GM12878 (cell line): Measurements from ENCODE around the gene MSI2. TPM values are rescaled to one million over a fixed set of nuclear protein-coding genes. Genes with fewer than 3 reads are reported as not detected.
A peak's percentile ranks its signal among the peaks of the same experiment; 100 is the strongest.

Experiments used
- ATAC-seq: fragments of 200-7000 bp; cut with Tn5 transposase; 3 replicates; pipeline ENCODE4 v1.9.1; 2020; ENCODE audit warnings: mild to moderate bottlenecking, moderate library complexity
- BruUV-seq: library from RNA; stranded (reverse); fragments of 400-500 nt; replicated peaks from 2 replicates; lab custom pipeline; 2021; lab: Mats Ljungman, UMichigan
- CTCF ChIA-PET: fragments of 300-600 bp; sonication (Branson Sonifier 250); formaldehyde crosslinking; extraction: SDS; loops from one replicate; lab custom pipeline; 2021; ENCODE audit warnings: inconsistent platforms; lab: Yijun Ruan, JAX
- POLR2A ChIA-PET: fragments of 350-600 bp; formaldehyde crosslinking; extraction: SDS; loops from one replicate; lab custom pipeline; 2021; ENCODE audit warnings: inconsistent platforms; lab: Charles Lee
- RAD21 ChIA-PET: fragments of 300-600 bp; sonication (Branson Sonifier 250); formaldehyde crosslinking; loops from one replicate; lab custom pipeline; 2023; ENCODE audit warnings: antibody characterized with exemption; ENCODE audit not compliant: unreplicated experiment; lab: Charles Lee
- SMC1A ChIA-PET: fragments of 300-600 bp; sonication (Branson Sonifier 250); formaldehyde crosslinking; loops from one replicate; lab custom pipeline; 2023; ENCODE audit not compliant: unreplicated experiment, uncharacterized antibody; lab: Charles Lee
- DNase-seq: peaks from one replicate; pipeline ENCODE4 v3.0.0-alpha.2; 2011; ENCODE audit warnings: low read depth, low spot score
- FAIRE-seq: peaks from 3 replicates; lab custom pipeline; 2011; peaks lifted over from hg19 to GRCh38; lab: Jason Lieb, UNC
- H2AFZ ChIP-seq: 2 replicates; pipeline ENCODE4 v1.6.0; 2011; ENCODE audit warnings: low read depth, low read length, control low read depth; ENCODE audit not compliant: control insufficient read depth
- H3K27ac ChIP-seq: 2 replicates; pipeline ENCODE4 v1.5.1; 2011; ENCODE audit warnings: control low read depth; ENCODE audit not compliant: control insufficient read depth, insufficient read depth
- H3K27me3 ChIP-seq, 2 experiments: replicated peaks in 1 of 2; 2 replicates each; pipeline versions ENCODE4 v1.6.0 to v1.6.1; 2011; ENCODE audit warnings: low read length in 1 of 2; ENCODE audit not compliant: control insufficient read depth in 2 of 2, insufficient read depth in 2 of 2
- H3K36me3 ChIP-seq, 2 experiments: 2 replicates each; pipeline ENCODE4 v1.5.1; 2011; ENCODE audit warnings: low read length in 1 of 2; ENCODE audit not compliant: control insufficient read depth in 2 of 2, insufficient read depth in 2 of 2
- H3K4me1 ChIP-seq: 2 replicates; pipeline ENCODE4 v1.6.1; 2011; ENCODE audit warnings: mild to moderate bottlenecking, low read length, moderate library complexity, mixed read lengths; ENCODE audit not compliant: control insufficient read depth, insufficient read depth
- H3K4me2 ChIP-seq: 2 replicates; pipeline ENCODE4 v1.6.0; 2011; ENCODE audit warnings: control low read depth; ENCODE audit not compliant: control insufficient read depth, insufficient read depth
- H3K4me3 ChIP-seq: fragments of 200-600 bp; sonication (generic); 2 replicates; pipeline ENCODE4 v1.5.1; 2016
- H3K79me2 ChIP-seq: 2 replicates; pipeline ENCODE4 v1.6.0; 2011; ENCODE audit warnings: low read length; ENCODE audit not compliant: control insufficient read depth, insufficient read depth
- H3K9ac ChIP-seq: 2 replicates; pipeline ENCODE4 v1.8.0; 2011; ENCODE audit warnings: low read length, control low read depth, mixed read lengths; ENCODE audit not compliant: control insufficient read depth, insufficient read depth
- H3K9me3 ChIP-seq: replicated peaks from 3 replicates; pipeline ENCODE4 v1.5.1; 2011; ENCODE audit warnings: mild to moderate bottlenecking, low read length; ENCODE audit not compliant: control insufficient read depth, insufficient read depth
- H4K20me1 ChIP-seq: 2 replicates; pipeline ENCODE4 v1.6.0; 2011; ENCODE audit not compliant: control insufficient read depth, insufficient read depth
- CBX5 ChIP-seq: sonication (generic); IDR thresholded peaks from 2 replicates; pipeline ENCODE4 v1.6.1; 2016; ENCODE audit warnings: low read depth, moderate library complexity, mild to moderate bottlenecking, inconsistent platforms
- DPF2 ChIP-seq: fragments of 450-650 bp; IDR thresholded peaks from 2 replicates; pipeline ENCODE4 v1.6.1; 2017; ENCODE audit warnings: mild to moderate bottlenecking
- E4F1 ChIP-seq: fragments of 450-650 bp; IDR thresholded peaks from 2 replicates; pipeline ENCODE4 v1.6.1; 2018; ENCODE audit warnings: borderline replicate concordance, mild to moderate bottlenecking; ENCODE audit not compliant: partially characterized antibody
- FOXK2 ChIP-seq: fragments of 450-650 bp; IDR thresholded peaks from 2 replicates; pipeline ENCODE4 v1.6.1; 2017; ENCODE audit warnings: mild to moderate bottlenecking, moderate library complexity
- IKZF1 ChIP-seq: fragments of 450-650 bp; conservative IDR thresholded peaks from 2 replicates; pipeline ENCODE4 v1.6.1; 2017; ENCODE audit warnings: antibody characterized with exemption, mild to moderate bottlenecking
- IKZF2 ChIP-seq, 2 experiments: fragments of 450-650 bp; IDR thresholded peaks; 2 replicates each; pipeline ENCODE4 v1.6.1; 2017; ENCODE audit warnings: mild to moderate bottlenecking in 2 of 2, moderate library complexity in 2 of 2
- KDM1A ChIP-seq: fragments of 200-600 bp; sonication (generic); IDR thresholded peaks from 2 replicates; pipeline ENCODE4 v1.6.1; 2016; ENCODE audit warnings: borderline replicate concordance
- RELB ChIP-seq: fragments of 450-650 bp; IDR thresholded peaks from 2 replicates; pipeline ENCODE4 v1.6.1; 2017; ENCODE audit warnings: low read depth, mild to moderate bottlenecking, moderate library complexity
- ZBTB33 ChIP-seq: fragments of 450-650 bp; IDR thresholded peaks from 2 replicates; pipeline ENCODE4 v1.6.1; 2017; ENCODE audit warnings: mild to moderate bottlenecking
- WGBS: methylation state at CpG from one replicate; pipeline ENCODE4 v1.1.6; 2016; ENCODE audit warnings: low lambda C conversion rate; ENCODE audit not compliant: insufficient replicate concordance, insufficient coverage; ENCODE audit errors: missing lambda C conversion rate; 5-methylcytosine and 5-hydroxymethylcytosine counted together
- in situ Hi-C: fragments of 300-500 bp; cut with MboI; formaldehyde crosslinking; loops from 9 replicates; pipeline ENCODE4 v1.14.3; 2018; ENCODE audit warnings: mixed read lengths
- intact Hi-C: fragments of 100-400 bp; cut with micrococcal nuclease; formaldehyde crosslinking; loops from one replicate; pipeline ENCODE4 v1.14.2; 2022; ENCODE audit not compliant: unreplicated experiment
- polyA plus RNA-seq, 11 experiments: library from polyadenylated mRNA; depleted of rRNA in 4 of 11; unstranded in 6 of 11; stranded (reverse) in 5 of 11; fragments of >200 nt; fragmentation: Nextera tagmentation in 4 of 11; fragmentation: Illumina TruSeq in 1 of 11; extraction: Ambion mirVana in 4 of 11; extraction: Trizol in 1 of 11; gene quantifications; 1 replicate in 1 of 11; 2 replicates in 10 of 11; pipeline versions ENCODE4 v1.2.1 to v1.2.3, GENCODE V29; 2011 to 2016; ENCODE audit warnings: inconsistent platforms in 2 of 11, missing spikeins in 2 of 11, low read depth in 1 of 11
- total RNA-seq, 4 experiments: library from RNA; depleted of rRNA in 3 of 4; stranded (reverse); fragments of >200 nt in 3 of 4; fragmentation: Illumina TruSeq in 1 of 4; extraction: Trizol in 1 of 4; gene quantifications; 2 replicates each; pipeline versions ENCODE4 v1.2.1 to v1.2.3, GENCODE V29; 2013 to 2021

The MSI2 gene
- total and polyA plus RNA-seq, 10 of the 15 experiments (the other 5 are each of a cell fraction or from before 2014, with no cell fraction given), result 6.1 to 76.1 (median 42.0) TPM

GRCh38 chr17:57605675-57606105, 349.4 kb downstream of the MSI2 start:
- ChIA-PET SMC1A (interaction anchor here (0.7 to 2.6 kb wide), 7 partner anchors 12 to 163 kb away, joined by 3 to 13 read pairs (median 3); no protein-coding TSS in a partner anchor), POLR2A (interaction anchor here (1.4 kb wide), 1 partner anchor 150 kb away, joined by 4 read pairs; no protein-coding TSS in a partner anchor), CTCF (interaction anchor here (0.6 to 1.9 kb wide), 7 partner anchors 12 to 363 kb away, joined by 3 to 10 read pairs (median 4); no protein-coding TSS in a partner anchor), RAD21 (interaction anchor here (0.6 to 1.5 kb wide), 7 partner anchors 31 to 477 kb away, joined by 3 to 6 read pairs (median 3); no protein-coding TSS in a partner anchor)
- H4K20me1 ChIP-seq, result no peaks in the 10 kb centered on the region; the same call in 1 of the 2 replicates
- H3K27ac ChIP-seq, result peak overlapping the region; percentile 67
- peak overlapping the region; percentile 9; the same call in 1 of the 2 replicates for H3K9ac ChIP-seq
- WGBS, result 90% methylated on average over 5 of the region's 5 CpGs
- TF ChIP-seq ZBTB33 (no peak), DPF2 (0 out of 2 replicates have a peak, but pooled peaks have one; percentile 2), IKZF2 (IDR thresholded peaks at IDR 0.05) (peak in 1 of 2 experiments; percentile 22; a peak in 1 of 4 replicates), RELB (0 out of 2 replicates have a peak, but pooled peaks have one; percentile 19), FOXK2 (no peak), CBX5 (no peak), KDM1A (no peak), IKZF1 (0 out of 2 replicates have a peak, but pooled peaks have one; percentile 32), E4F1 (no peak)
- TF ChIP-seq, all 136 proteins: peak for 4
- FAIRE-seq, result no peak
- Histone ChIP-seq H3K4me1 (peaks cover 41% of the 10 kb centered on the region), H2AFZ (no peak overlapping the region), H3K36me3 (peaks cover 9 to 11% of the 10 kb centered on the region in 2 experiments; a peak in 2 of 4 replicates), H3K79me2 (no peaks in the 10 kb centered on the region; the same call in none of the 2 replicates), H3K9me3 (no peaks in the 10 kb centered on the region), H3K4me3 (no peak overlapping the region), H3K27me3 (no peaks in the 10 kb centered on the region), H3K4me2 (peak overlapping the region; percentile 49)
- in situ Hi-C loops, result no loop called here
- peak; percentile 62 for DNase-seq
- intact Hi-C loops, result no loop called here
- peak; percentile 45 for ATAC-seq
- no TSS peak for BruUV-seq
